ENCODE data around the gene TMEM207.

The TMEM207 gene

DNA sequence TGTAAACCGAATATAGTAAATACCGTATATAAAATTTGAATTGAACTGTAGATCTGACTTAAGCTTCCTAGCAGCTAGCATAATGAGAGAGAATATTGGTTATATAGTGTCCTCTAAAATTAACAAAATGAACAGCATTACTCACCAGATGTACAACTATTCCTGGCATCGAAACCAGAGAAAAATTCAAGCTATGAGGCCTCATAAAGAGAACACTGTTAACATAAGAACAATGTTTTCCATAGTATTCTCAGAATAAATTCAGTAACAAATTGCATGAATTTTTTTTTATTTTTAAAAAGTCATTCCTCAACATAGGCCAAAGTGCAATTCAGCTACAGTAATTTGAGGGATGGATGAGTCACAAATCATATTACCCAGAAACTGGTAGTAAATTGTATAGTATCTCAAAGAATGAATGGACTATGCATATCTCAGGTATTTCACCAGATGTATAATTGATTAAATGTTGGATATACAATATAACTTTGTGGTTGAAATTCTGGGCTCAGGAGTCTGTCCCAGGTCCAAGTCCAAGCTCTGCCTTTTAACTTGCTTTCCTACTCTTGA is 5.0 kb downstream of the TMEM207 start:
- Histone ChIP-seq H3K9me3 (ENCODE audit: control insufficient read depth in 2 of 2, low read length in 2 of 2) (no peaks in the 10 kb centered on the region), H3K27me3 (ENCODE audit: control insufficient read depth in 1 of 2, insufficient read depth in 2 of 2, low read length in 2 of 2) (no peaks in the 10 kb centered on the region), H3K27ac (ENCODE audit: low read length) (no peak overlapping the region)

DNA sequence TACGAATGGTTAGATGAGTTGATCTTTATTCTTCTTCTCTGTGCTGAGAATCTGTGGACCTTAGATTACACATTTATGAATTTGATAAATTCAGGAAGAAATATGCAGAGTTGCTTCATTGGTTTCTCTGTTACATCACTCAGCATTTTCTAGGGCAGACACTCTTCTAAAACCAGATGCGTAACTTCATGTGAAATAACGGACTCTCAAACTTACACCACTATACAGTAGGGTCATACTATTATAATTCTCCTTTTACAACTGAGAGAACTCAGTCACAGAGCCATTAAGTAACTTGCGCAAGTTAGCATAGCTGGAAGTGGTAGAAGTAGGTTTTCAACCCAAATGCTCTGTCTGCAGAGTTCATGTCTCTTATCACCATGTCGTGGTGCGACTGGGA is 5.7 kb downstream of the TMEM207 start:
- H3K4me3 ChIP-seq (ENCODE audit: low read length in 2 of 2): no peak overlapping the region
- no peak overlapping the region for H3K9ac ChIP-seq (ENCODE audit: low read length in 2 of 2)
- no peaks in the 10 kb centered on the region for H3K36me3 ChIP-seq (ENCODE audit: control insufficient read depth in 2 of 2, insufficient read depth in 2 of 2, low read length in 2 of 2)
- H3K27ac ChIP-seq (ENCODE audit: low read length): no peak overlapping the region
- no peaks in the 10 kb centered on the region for H3K9me3 ChIP-seq (ENCODE audit: control insufficient read depth in 2 of 2, low read length in 2 of 2)
- H3K4me1 ChIP-seq (ENCODE audit: control insufficient read depth, insufficient read depth, low read length): no peaks in the 10 kb centered on the region
- no peaks in the 10 kb centered on the region for H3K27me3 ChIP-seq (ENCODE audit: control insufficient read depth in 1 of 2, insufficient read depth in 2 of 2, low read length in 2 of 2)

More for the DNA sequence above, 5.0 kb downstream of the TMEM207 start:
- Histone ChIP-seq H3K9ac (ENCODE audit: low read length in 2 of 2) (no peak overlapping the region), H3K36me3 (ENCODE audit: control insufficient read depth in 2 of 2, insufficient read depth in 2 of 2, low read length in 2 of 2) (no peaks in the 10 kb centered on the region), H3K4me1 (ENCODE audit: control insufficient read depth, insufficient read depth, low read length) (no peaks in the 10 kb centered on the region), H3K4me3 (ENCODE audit: low read length in 2 of 2) (no peak overlapping the region)

DNA sequence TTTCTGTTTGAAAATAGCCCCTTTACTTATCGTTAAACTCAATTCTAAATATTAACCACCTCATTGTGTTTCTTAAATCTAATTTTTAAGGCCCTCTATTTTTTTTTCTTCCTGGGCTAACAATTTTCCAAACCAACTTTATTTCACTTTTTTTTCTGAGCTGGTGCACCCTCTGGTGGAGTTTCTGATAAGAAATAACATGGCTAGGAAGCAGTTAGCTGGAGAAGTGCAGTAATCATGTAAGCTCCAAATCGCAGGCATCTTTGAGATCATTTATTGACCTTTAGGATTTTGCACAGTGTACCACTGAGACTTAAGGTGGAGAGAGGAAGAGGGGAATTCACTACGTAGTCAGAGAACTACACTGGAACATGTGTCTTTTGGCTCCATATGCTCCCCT is 6.4 kb downstream of the TMEM207 start:
- Histone ChIP-seq H3K9me3 (ENCODE audit: control insufficient read depth in 2 of 2, low read length in 2 of 2) (no peaks in the 10 kb centered on the region), H3K4me1 (ENCODE audit: control insufficient read depth, insufficient read depth, low read length) (no peaks in the 10 kb centered on the region), H3K36me3 (ENCODE audit: control insufficient read depth in 2 of 2, insufficient read depth in 2 of 2, low read length in 2 of 2) (no peaks in the 10 kb centered on the region)

DNA sequence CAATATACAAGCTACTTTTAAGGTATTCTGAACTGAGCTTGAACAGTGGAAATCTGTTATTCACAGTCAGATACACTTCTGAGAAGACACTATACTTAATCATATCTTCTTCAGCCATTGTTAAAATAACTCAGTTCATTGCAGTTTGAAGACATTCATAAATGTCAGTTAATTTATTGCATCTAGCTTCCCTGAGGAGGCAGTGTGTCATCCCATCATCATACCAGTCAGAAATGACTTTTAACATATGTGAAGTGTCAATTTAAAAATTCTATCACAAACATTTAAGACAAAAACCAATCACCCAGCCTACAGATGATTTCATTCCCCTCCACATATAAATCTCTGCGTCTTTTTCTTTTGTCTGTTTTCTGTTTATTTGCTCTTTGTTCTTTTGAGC is 7.5 kb downstream of the TMEM207 start:
- H3K4me3 ChIP-seq (ENCODE audit: low read length in 2 of 2): no peak overlapping the region
- no peak overlapping the region for H3K9ac ChIP-seq (ENCODE audit: low read length in 2 of 2)
- no peaks in the 10 kb centered on the region for H3K4me1 ChIP-seq (ENCODE audit: control insufficient read depth, insufficient read depth, low read length)
- no peaks in the 10 kb centered on the region for H3K9me3 ChIP-seq (ENCODE audit: control insufficient read depth in 2 of 2, low read length in 2 of 2)
- no peak overlapping the region for H3K27ac ChIP-seq (ENCODE audit: low read length)
- no peaks in the 10 kb centered on the region for H3K27me3 ChIP-seq (ENCODE audit: control insufficient read depth in 1 of 2, insufficient read depth in 2 of 2, low read length in 2 of 2)
- no peaks in the 10 kb centered on the region for H3K36me3 ChIP-seq (ENCODE audit: control insufficient read depth in 2 of 2, insufficient read depth in 2 of 2, low read length in 2 of 2)

More for the DNA sequence above, 6.4 kb downstream of the TMEM207 start:
- no peaks in the 10 kb centered on the region for H3K27me3 ChIP-seq (ENCODE audit: control insufficient read depth in 1 of 2, insufficient read depth in 2 of 2, low read length in 2 of 2)
- H3K27ac ChIP-seq (ENCODE audit: low read length): no peak overlapping the region
- H3K4me3 ChIP-seq (ENCODE audit: low read length in 2 of 2): no peak overlapping the region
- H3K9ac ChIP-seq (ENCODE audit: low read length in 2 of 2): no peak overlapping the region

DNA sequence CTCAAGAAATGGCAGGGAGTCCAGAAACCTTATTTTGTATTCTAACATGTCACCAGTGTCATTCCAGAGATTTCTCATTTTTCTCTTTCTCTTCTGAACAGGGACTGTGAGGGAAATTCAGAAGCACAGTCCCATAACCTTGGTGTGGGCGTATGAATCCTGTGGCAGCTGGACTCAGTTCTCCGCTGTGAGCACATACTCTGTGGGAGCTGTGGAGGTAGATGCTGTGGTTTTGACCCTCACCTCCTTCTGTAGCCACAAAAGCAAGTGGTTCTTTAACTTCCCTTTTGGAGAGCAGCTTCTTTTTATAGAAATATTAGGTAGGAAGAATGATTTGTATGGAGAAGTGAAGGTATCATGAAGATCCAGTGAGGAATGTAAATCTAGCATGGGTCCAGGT is 13.4 kb downstream of the TMEM207 start:
- H3K9me3 ChIP-seq (ENCODE audit: control insufficient read depth in 2 of 2, low read length in 2 of 2): no peaks in the 10 kb centered on the region
- H3K9ac ChIP-seq (ENCODE audit: low read length in 2 of 2): no peak overlapping the region
- H3K4me1 ChIP-seq (ENCODE audit: control insufficient read depth, insufficient read depth, low read length): no peaks in the 10 kb centered on the region
- no peak overlapping the region for H3K27ac ChIP-seq (ENCODE audit: low read length)
- H3K36me3 ChIP-seq (ENCODE audit: control insufficient read depth in 2 of 2, insufficient read depth in 2 of 2, low read length in 2 of 2): no peaks in the 10 kb centered on the region
- no peak overlapping the region for H3K4me3 ChIP-seq (ENCODE audit: low read length in 2 of 2)
- H3K27me3 ChIP-seq (ENCODE audit: control insufficient read depth in 1 of 2, insufficient read depth in 2 of 2, low read length in 2 of 2): no peaks in the 10 kb centered on the region

DNA sequence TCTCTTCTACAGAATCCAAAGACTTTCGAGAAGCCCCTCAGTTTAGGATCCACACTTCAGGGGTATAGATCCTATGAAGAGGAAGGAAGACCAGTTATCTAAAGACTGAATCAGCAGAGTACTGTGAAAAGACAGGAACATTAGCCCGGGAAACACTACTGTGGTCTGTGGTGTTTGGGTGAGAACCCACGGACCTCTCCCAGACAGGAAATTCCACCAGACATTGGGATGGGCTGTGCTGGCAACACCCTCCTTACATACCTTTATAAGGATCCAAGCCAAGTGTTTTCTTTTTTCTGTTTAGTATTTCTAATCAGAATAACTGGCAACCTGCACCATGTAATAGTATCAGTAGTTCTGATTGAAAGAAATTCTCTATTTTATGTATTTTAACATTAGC is 14.1 kb downstream of the TMEM207 start:
- Histone ChIP-seq H3K9ac (ENCODE audit: low read length in 2 of 2) (no peak overlapping the region), H3K4me1 (ENCODE audit: control insufficient read depth, insufficient read depth, low read length) (no peaks in the 10 kb centered on the region), H3K9me3 (ENCODE audit: control insufficient read depth in 2 of 2, low read length in 2 of 2) (no peaks in the 10 kb centered on the region), H3K4me3 (ENCODE audit: low read length in 2 of 2) (no peak overlapping the region), H3K27ac (ENCODE audit: low read length) (no peak overlapping the region), H3K27me3 (ENCODE audit: control insufficient read depth in 1 of 2, insufficient read depth in 2 of 2, low read length in 2 of 2) (no peaks in the 10 kb centered on the region), H3K36me3 (ENCODE audit: control insufficient read depth in 2 of 2, insufficient read depth in 2 of 2, low read length in 2 of 2) (no peaks in the 10 kb centered on the region)

DNA sequence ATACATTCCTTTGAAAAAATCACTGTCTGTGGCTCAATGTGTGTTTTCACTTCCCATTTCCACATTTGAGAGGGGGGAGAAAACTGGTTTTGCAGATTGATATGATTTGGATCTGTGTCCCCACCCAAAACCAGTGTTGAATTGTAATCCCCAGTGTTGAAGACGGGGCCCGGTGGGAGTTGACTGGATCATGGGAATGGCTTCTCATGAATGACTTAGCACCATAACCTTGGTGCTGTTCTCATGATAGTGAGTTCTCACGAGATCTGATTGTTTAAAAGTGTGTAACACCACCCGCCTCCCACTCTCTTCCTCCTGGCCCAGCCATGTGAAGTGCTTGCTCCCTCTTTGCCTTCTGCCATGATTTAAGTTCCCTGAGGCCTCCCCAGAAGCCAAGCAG is 16.1 kb downstream of the TMEM207 start:
- Histone ChIP-seq H3K36me3 (ENCODE audit: control insufficient read depth in 2 of 2, insufficient read depth in 2 of 2, low read length in 2 of 2) (no peaks in the 10 kb centered on the region), H3K4me1 (ENCODE audit: control insufficient read depth, insufficient read depth, low read length) (no peaks in the 10 kb centered on the region)

DNA sequence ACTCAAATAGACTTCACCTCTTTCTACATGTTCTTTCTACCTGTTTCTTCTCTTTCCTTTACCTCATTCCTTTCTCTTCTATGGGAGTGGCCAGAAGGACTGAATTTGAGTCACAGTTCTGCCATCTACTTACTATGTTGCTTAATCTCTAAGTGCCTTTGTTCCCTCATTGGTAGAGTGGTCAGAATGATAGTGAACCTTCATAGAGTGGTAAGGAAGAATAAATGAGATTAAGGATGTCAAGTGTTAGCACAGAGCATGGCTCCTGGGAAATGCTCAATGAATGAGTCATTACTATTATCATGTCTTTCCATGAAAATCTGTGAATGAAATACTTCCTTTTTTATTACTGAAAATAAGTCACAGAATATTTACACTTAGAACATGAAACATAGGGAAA is 17.5 kb downstream of the TMEM207 start:
- no peak overlapping the region for H3K9ac ChIP-seq (ENCODE audit: low read length in 2 of 2)
- no peak overlapping the region for H3K4me3 ChIP-seq (ENCODE audit: low read length in 2 of 2)
- no peak overlapping the region for H3K27ac ChIP-seq (ENCODE audit: low read length)
- no peaks in the 10 kb centered on the region for H3K36me3 ChIP-seq (ENCODE audit: control insufficient read depth in 2 of 2, insufficient read depth in 2 of 2, low read length in 2 of 2)
- H3K4me1 ChIP-seq (ENCODE audit: control insufficient read depth, insufficient read depth, low read length): no peaks in the 10 kb centered on the region
- no peaks in the 10 kb centered on the region for H3K27me3 ChIP-seq (ENCODE audit: control insufficient read depth in 1 of 2, insufficient read depth in 2 of 2, low read length in 2 of 2)
- no peaks in the 10 kb centered on the region for H3K9me3 ChIP-seq (ENCODE audit: control insufficient read depth in 2 of 2, low read length in 2 of 2)

More for the DNA sequence above, 16.1 kb downstream of the TMEM207 start:
- Histone ChIP-seq H3K27ac (ENCODE audit: low read length) (no peak overlapping the region), H3K27me3 (ENCODE audit: control insufficient read depth in 1 of 2, insufficient read depth in 2 of 2, low read length in 2 of 2) (no peaks in the 10 kb centered on the region), H3K9ac (ENCODE audit: low read length in 2 of 2) (no peak overlapping the region), H3K9me3 (ENCODE audit: control insufficient read depth in 2 of 2, low read length in 2 of 2) (no peaks in the 10 kb centered on the region), H3K4me3 (ENCODE audit: low read length in 2 of 2) (no peak overlapping the region)

DNA sequence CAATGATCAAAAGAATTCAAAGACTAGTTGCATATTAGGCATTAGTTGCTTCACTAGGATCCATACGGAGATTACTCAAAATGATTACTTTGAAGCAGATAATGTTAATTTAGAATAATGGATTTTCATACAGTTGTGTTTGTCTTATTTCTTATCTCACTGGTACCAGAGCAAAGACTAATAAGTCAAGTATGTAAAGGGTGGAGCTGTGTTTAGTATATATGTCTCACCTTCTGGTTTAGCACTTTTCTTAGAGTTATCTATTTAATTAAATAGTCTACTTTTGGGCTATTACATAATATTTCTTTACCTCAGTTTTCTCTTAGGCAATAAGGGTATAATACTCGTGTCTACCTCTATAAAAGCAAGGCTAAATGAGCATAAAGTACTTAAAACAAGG is 18.8 kb downstream of the TMEM207 start:
- no peaks in the 10 kb centered on the region for H3K36me3 ChIP-seq (ENCODE audit: control insufficient read depth in 2 of 2, insufficient read depth in 2 of 2, low read length in 2 of 2)

DNA sequence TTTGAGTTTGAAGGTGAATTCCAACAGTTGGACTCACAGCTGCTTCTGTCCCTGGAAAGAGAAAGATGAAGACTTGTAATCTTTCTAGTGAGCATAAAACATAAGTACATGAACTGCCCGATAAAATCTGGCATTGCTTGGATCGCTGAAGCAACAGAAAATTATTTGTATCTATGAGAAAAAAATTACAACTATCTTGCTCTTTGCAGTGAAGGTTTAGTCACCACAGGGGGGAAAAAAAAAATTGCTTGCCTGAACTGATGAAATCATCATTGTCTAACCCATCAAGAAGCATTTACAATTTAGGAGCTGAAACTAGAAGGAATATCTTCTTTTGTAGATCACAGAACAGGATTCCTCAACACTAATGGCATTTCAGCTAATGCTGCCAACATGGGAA is 20.0 kb downstream of the TMEM207 start:
- Histone ChIP-seq H3K27me3 (ENCODE audit: control insufficient read depth in 1 of 2, insufficient read depth in 2 of 2, low read length in 2 of 2) (no peaks in the 10 kb centered on the region), H3K36me3 (ENCODE audit: control insufficient read depth in 2 of 2, insufficient read depth in 2 of 2, low read length in 2 of 2) (no peaks in the 10 kb centered on the region), H3K4me1 (ENCODE audit: control insufficient read depth, insufficient read depth, low read length) (no peaks in the 10 kb centered on the region), H3K4me3 (ENCODE audit: low read length in 2 of 2) (no peak overlapping the region), H3K9me3 (ENCODE audit: control insufficient read depth in 2 of 2, low read length in 2 of 2) (no peaks in the 10 kb centered on the region), H3K27ac (ENCODE audit: low read length) (no peak overlapping the region), H3K9ac (ENCODE audit: low read length in 2 of 2) (no peak overlapping the region)

More for the DNA sequence above, 18.8 kb downstream of the TMEM207 start:
- H3K27me3 ChIP-seq (ENCODE audit: control insufficient read depth in 1 of 2, insufficient read depth in 2 of 2, low read length in 2 of 2): no peaks in the 10 kb centered on the region
- no peak overlapping the region for H3K9ac ChIP-seq (ENCODE audit: low read length in 2 of 2)
- H3K4me3 ChIP-seq (ENCODE audit: low read length in 2 of 2): no peak overlapping the region
- H3K9me3 ChIP-seq (ENCODE audit: control insufficient read depth in 2 of 2, low read length in 2 of 2): no peaks in the 10 kb centered on the region
- H3K27ac ChIP-seq (ENCODE audit: low read length): no peak overlapping the region
- H3K4me1 ChIP-seq (ENCODE audit: control insufficient read depth, insufficient read depth, low read length): no peaks in the 10 kb centered on the region

DNA sequence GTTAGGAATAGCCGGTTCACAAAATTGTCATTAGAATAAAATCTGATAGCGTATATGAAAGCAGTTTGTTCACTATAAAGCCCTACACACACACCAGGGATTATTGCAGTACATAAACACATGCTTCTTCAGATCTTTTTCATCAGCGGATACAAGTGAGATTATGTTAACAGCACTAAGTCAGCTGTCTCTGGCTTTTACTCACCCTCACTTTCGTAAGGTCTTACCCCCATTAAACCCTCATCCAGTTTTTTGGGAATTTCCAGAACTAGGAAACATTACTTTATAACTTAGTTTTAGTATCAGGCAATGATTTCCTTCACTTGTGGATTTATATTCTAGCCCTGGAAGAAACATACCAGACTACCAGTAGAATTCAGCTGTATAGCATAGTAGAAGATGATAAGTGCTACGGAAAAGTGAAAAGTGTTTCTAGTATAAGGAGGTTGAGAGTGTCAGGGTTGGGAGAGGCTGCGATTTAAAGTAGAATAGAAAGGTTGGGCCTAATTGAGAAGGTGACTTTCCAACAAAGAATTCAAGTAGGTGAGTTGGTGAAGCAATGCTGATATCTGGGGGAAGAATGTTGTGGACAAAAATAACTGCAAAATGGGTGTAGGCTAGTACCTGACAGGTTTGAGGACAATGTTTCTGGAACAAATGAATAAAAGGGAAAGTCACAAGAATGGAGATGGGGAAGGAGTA is 22.7 kb downstream of the TMEM207 start:
- Histone ChIP-seq H3K27me3 (ENCODE audit: control insufficient read depth in 1 of 2, insufficient read depth in 2 of 2, low read length in 2 of 2) (no peaks in the 10 kb centered on the region), H3K4me3 (ENCODE audit: low read length in 2 of 2) (no peak overlapping the region), H3K9me3 (ENCODE audit: control insufficient read depth in 2 of 2, low read length in 2 of 2) (no peaks in the 10 kb centered on the region), H3K36me3 (ENCODE audit: control insufficient read depth in 2 of 2, insufficient read depth in 2 of 2, low read length in 2 of 2) (no peaks in the 10 kb centered on the region), H3K27ac (ENCODE audit: low read length) (no peak overlapping the region), H3K4me1 (ENCODE audit: control insufficient read depth, insufficient read depth, low read length) (no peaks in the 10 kb centered on the region), H3K9ac (ENCODE audit: low read length in 2 of 2) (no peak overlapping the region)
